Endothelial cell (in vitro differentiated cells): ENCODE measurements around the gene USH2A. TPM values are rescaled to one million over a fixed set of nuclear protein-coding genes. Genes with fewer than 3 reads are reported as not detected.

Experiments used
- DNase-seq: peaks from one replicate; pipeline ENCODE4 v3.0.0; 2021; ENCODE audit warnings: low spot score
- H3K27ac Mint-ChIP-seq: one replicate; pipeline ENCODE4 v1.8.0; 2021; ENCODE audit warnings: mixed read lengths, inconsistent platforms; ENCODE audit not compliant: unreplicated experiment
- H3K27me3 Mint-ChIP-seq: one replicate; pipeline ENCODE4 v1.8.0; 2021; ENCODE audit warnings: mild to moderate bottlenecking, moderate library complexity, mixed read lengths, inconsistent platforms; ENCODE audit not compliant: unreplicated experiment
- H3K36me3 Mint-ChIP-seq: one replicate; pipeline ENCODE4 v1.8.0; 2021; ENCODE audit warnings: mild to moderate bottlenecking, low read depth, mixed read lengths, inconsistent platforms; ENCODE audit not compliant: unreplicated experiment
- H3K4me1 Mint-ChIP-seq: one replicate; pipeline ENCODE4 v1.8.0; 2021; ENCODE audit warnings: mild to moderate bottlenecking, mixed read lengths, inconsistent platforms; ENCODE audit not compliant: unreplicated experiment
- H3K4me3 Mint-ChIP-seq: one replicate; pipeline ENCODE4 v1.8.0; 2021; ENCODE audit warnings: mild to moderate bottlenecking, mixed read lengths, inconsistent platforms; ENCODE audit not compliant: unreplicated experiment
- H3K9me3 Mint-ChIP-seq: one replicate; pipeline ENCODE4 v1.8.0; 2021; ENCODE audit warnings: mixed read lengths, inconsistent platforms; ENCODE audit not compliant: unreplicated experiment
- CTCF ChIP-seq: fragments of 200-600 bp; sonication (generic); IDR thresholded peaks from one replicate; pipeline ENCODE4 v1.5.0; 2021; ENCODE audit warnings: antibody characterized with exemption; ENCODE audit not compliant: unreplicated experiment
- total RNA-seq: library from RNA; stranded (reverse); fragmentation: NEBNext Ultra II Directional; extraction: Animal tissue kit (Norgen Biotek cat#: 25700); gene quantifications from one replicate; pipeline ENCODE4 v1.2.1, GENCODE V29; 2021; ENCODE audit not compliant: unreplicated experiment

USH2A gene
- total RNA-seq, 1 donor from 2014 or later, result not detected

GRCh38 chr1:215636258-215636965, 786.8 kb downstream of the USH2A start:
- H3K4me1 Mint-ChIP-seq, result peaks cover 8% of the 10 kb centered on the region
- no peak overlapping the region for H3K4me3 Mint-ChIP-seq
- TF ChIP-seq CTCF, result no peak
- no peaks in the 10 kb centered on the region for H3K9me3 Mint-ChIP-seq
- DNase-seq, result no peak
- H3K36me3 Mint-ChIP-seq, result no peaks in the 10 kb centered on the region
- H3K27me3 Mint-ChIP-seq, result peaks cover 8% of the 10 kb centered on the region
- H3K27ac Mint-ChIP-seq, result no peak overlapping the region

- peaks cover 8% of the 10 kb centered on the region for H3K27me3 Mint-ChIP-seq
- no peaks in the 10 kb centered on the region for H3K36me3 Mint-ChIP-seq
- no peak overlapping the region for H3K4me3 Mint-ChIP-seq
- H3K27ac Mint-ChIP-seq, result no peak overlapping the region
- no peak for TF ChIP-seq CTCF
- no peak for DNase-seq
- peaks cover 8% of the 10 kb centered on the region for H3K4me1 Mint-ChIP-seq
- H3K9me3 Mint-ChIP-seq, result no peaks in the 10 kb centered on the region
These were observed 787.4 kb downstream of the USH2A start for GRCh38 chr1:215635827-215636226.

- H3K27me3 Mint-ChIP-seq, result peaks cover 8% of the 10 kb centered on the region
- no peak overlapping the region for H3K4me3 Mint-ChIP-seq
- no peaks in the 10 kb centered on the region for H3K36me3 Mint-ChIP-seq
- no peak overlapping the region for H3K27ac Mint-ChIP-seq
- H3K4me1 Mint-ChIP-seq, result peaks cover 2% of the 10 kb centered on the region
- no peak for DNase-seq
- TF ChIP-seq CTCF, result no peak
- H3K9me3 Mint-ChIP-seq, result no peaks in the 10 kb centered on the region
These were observed 791.8 kb downstream of the USH2A start for GRCh38 chr1:215631489-215631888.

GRCh38 chr1:215631040-215631439, 792.2 kb downstream of the USH2A start:
- no peaks in the 10 kb centered on the region for H3K9me3 Mint-ChIP-seq
- no peak overlapping the region for H3K27ac Mint-ChIP-seq
- peaks cover 8% of the 10 kb centered on the region for H3K27me3 Mint-ChIP-seq
- no peaks in the 10 kb centered on the region for H3K4me1 Mint-ChIP-seq
- no peaks in the 10 kb centered on the region for H3K36me3 Mint-ChIP-seq
- H3K4me3 Mint-ChIP-seq, result no peak overlapping the region
- DNase-seq, result no peak
- TF ChIP-seq CTCF, result no peak

GRCh38 chr1:215625949-215626348, 797.3 kb downstream of the USH2A start:
- Mint-ChIP-seq H3K4me3 (no peak overlapping the region), H3K27ac (no peak overlapping the region), H3K36me3 (no peaks in the 10 kb centered on the region), H3K4me1 (no peaks in the 10 kb centered on the region), H3K27me3 (no peaks in the 10 kb centered on the region), H3K9me3 (no peaks in the 10 kb centered on the region)
- TF ChIP-seq CTCF, result no peak
- DNase-seq, result no peak
